ENCODE data around the gene EIF5A.

Gene EIF5A

GRCh38 chr17:7361906-7362305, 54.5 kb downstream of the EIF5A start:
- TF ChIP-seq CTCF (IDR thresholded peaks at IDR 0.05), result no peak
- Histone ChIP-seq H3K27ac (no peak overlapping the region), H3K4me3 (no peak overlapping the region)
- no peak for DNase-seq (ENCODE audit: low spot score)
